Kidney (tissue), 14 donors: Measurements from ENCODE around the gene OR10A6. TPM values are rescaled to one million over a fixed set of nuclear protein-coding genes. Genes with fewer than 3 reads are reported as not detected.

ENCODE experiments used
- DNase-seq, 5 donors: peaks; one replicate each; pipeline ENCODE4 v3.0.0-alpha.2; 2013 to 2020
- FAIRE-seq: peaks from 2 replicates; lab custom pipeline; 2012; peaks lifted over from hg19 to GRCh38; lab: Jason Lieb, UNC
- H3K27ac ChIP-seq, 2 donors: one replicate each; pipeline ENCODE4 v1.7.0; 2013; ENCODE audit warnings: low read depth in 2 of 2, low read length in 2 of 2, inconsistent platforms in 1 of 2
- H3K27me3 ChIP-seq: one replicate; pipeline ENCODE4 v1.7.1; 2013; ENCODE audit warnings: low read length, inconsistent platforms; ENCODE audit not compliant: control insufficient read depth, insufficient read depth
- H3K36me3 ChIP-seq, 3 donors: one replicate each; pipeline versions ENCODE4 v1.7.0 to v1.7.1; 2013; ENCODE audit warnings: low read length in 3 of 3, control low read depth in 1 of 3, inconsistent platforms in 1 of 3; ENCODE audit not compliant: insufficient read depth in 3 of 3, control insufficient read depth in 2 of 3
- H3K4me1 ChIP-seq, 3 donors: one replicate each; pipeline versions ENCODE4 v1.7.0 to v1.7.1; 2013; ENCODE audit warnings: low read length in 3 of 3, inconsistent platforms in 1 of 3, low read depth in 1 of 3; ENCODE audit not compliant: control insufficient read depth in 2 of 3, insufficient read depth in 2 of 3
- H3K4me3 ChIP-seq, 3 donors: one replicate each; pipeline versions ENCODE4 v1.7.0 to v1.8.1; 2013; ENCODE audit warnings: low read length in 3 of 3, control low read depth in 1 of 3, inconsistent platforms in 1 of 3
- H3K9ac ChIP-seq, 3 donors: one replicate each; pipeline versions ENCODE4 v1.7.0 to v1.7.1; 2013; ENCODE audit warnings: low read length in 3 of 3, control low read depth in 1 of 3, inconsistent platforms in 1 of 3
- H3K9me3 ChIP-seq, 3 donors: one replicate each; pipeline versions ENCODE4 v1.7.0 to v1.7.1; 2013; ENCODE audit warnings: low read length in 3 of 3, control low read depth in 1 of 3, inconsistent platforms in 1 of 3; ENCODE audit not compliant: control insufficient read depth in 2 of 3, insufficient read depth in 1 of 3
- CTCF ChIP-seq: IDR thresholded peaks from 3 replicates; pipeline ENCODE4 v1.5.1; 2012; ENCODE audit warnings: mild to moderate bottlenecking, moderate library complexity, borderline replicate concordance; ENCODE audit not compliant: insufficient read depth; ENCODE audit errors: extremely low read depth
- intact Hi-C: fragments of 100-400 bp; cut with DNase I; formaldehyde crosslinking; loops from one replicate; pipeline ENCODE4 v1.11.1; 2022
- polyA plus RNA-seq: library from polyadenylated mRNA; stranded (reverse); fragments of 350-450 nt; fragmentation: Illumina TruSeq; extraction: RNeasy Lipid Tissue Mini Kit (QIAGEN cat#74804); gene quantifications from one replicate; pipeline ENCODE4 v1.2.3, GENCODE V29; 2014; ENCODE audit warnings: low read depth, low replicate concordance; ENCODE audit not compliant: insufficient read depth
- total RNA-seq: library from RNA; stranded (reverse); fragmentation: NEBNext Ultra II Directional; extraction: Animal tissue kit (Norgen Biotek cat#: 25700); gene quantifications from one replicate; pipeline ENCODE4 v1.2.1, GENCODE V29; 2021
- donor health status: control.
- donor health status: control.
- donor health status: control.
- donor health status: control.
- donor health status: control.
- donor health status: DM: yes; HTN: yes; CAD: no.
- donor health status: Normal renal cell carcinoma (clear cell type).

Gene OR10A6
- total and polyA plus RNA-seq, 2 donors from 2014 or later: not detected

- H3K27ac ChIP-seq: no peak overlapping the region
- TF ChIP-seq CTCF: no peak
These were observed 24.6 kb downstream of the OR10A6 start for GRCh38 chr11:7906481-7906880.

GRCh38 chr11:7905961-7906429 lies 25.1 kb downstream of the OR10A6 start:
- FAIRE-seq (no peak), DNase-seq (peak in 1 of 5 donors; percentile 32)
- H3K9me3 ChIP-seq: no peaks in the 10 kb centered on the region
- no peak overlapping the region for H3K4me3 ChIP-seq
- no peaks in the 10 kb centered on the region for H3K27me3 ChIP-seq
- intact Hi-C loops: no loop called here
- no peaks in the 10 kb centered on the region for H3K36me3 ChIP-seq
- TF ChIP-seq CTCF: no peak
- no peaks in the 10 kb centered on the region for H3K4me1 ChIP-seq
- no peak overlapping the region for H3K9ac ChIP-seq
- no peak overlapping the region for H3K27ac ChIP-seq

More at GRCh38 chr11:7906481-7906880, 24.6 kb downstream of the OR10A6 start:
- Histone ChIP-seq H3K4me1 (no peaks in the 10 kb centered on the region), H3K9ac (no peak overlapping the region), H3K27me3 (no peaks in the 10 kb centered on the region), H3K9me3 (no peaks in the 10 kb centered on the region), H3K36me3 (no peaks in the 10 kb centered on the region), H3K4me3 (no peak overlapping the region)
- DNase-seq: no peak
- no peak for FAIRE-seq
- intact Hi-C loops: no loop called here

- Histone ChIP-seq H3K27me3 (no peaks in the 10 kb centered on the region), H3K4me3 (no peak overlapping the region), H3K36me3 (no peaks in the 10 kb centered on the region), H3K9me3 (no peaks in the 10 kb centered on the region), H3K9ac (no peak overlapping the region), H3K27ac (no peak overlapping the region), H3K4me1 (no peaks in the 10 kb centered on the region)
- DNase-seq (no peak), FAIRE-seq (no peak)
- TF ChIP-seq CTCF: no peak
- intact Hi-C loops: no loop called here
These were observed 25.5 kb downstream of the OR10A6 start for GRCh38 chr11:7905549-7905948.

- intact Hi-C loops: no loop called here
- Histone ChIP-seq H3K36me3 (no peaks in the 10 kb centered on the region), H3K4me3 (no peak overlapping the region), H3K27ac (no peak overlapping the region), H3K4me1 (no peaks in the 10 kb centered on the region), H3K9me3 (no peaks in the 10 kb centered on the region), H3K9ac (no peak overlapping the region), H3K27me3 (no peaks in the 10 kb centered on the region)
- DNase-seq (peak in 2 of 5 donors; percentile 43 to 57), FAIRE-seq (no peak)
- peak; percentile 5 for TF ChIP-seq CTCF
These were observed 26.2 kb downstream of the OR10A6 start for GRCh38 chr11:7904917-7905316.
